ENCODE data around the gene CPE. TPM values are rescaled to one million over a fixed set of nuclear protein-coding genes. Genes with fewer than 3 reads are reported as not detected.

CPE gene
- total RNA-seq, 1 experiment from 2014 or later, result 29.3 TPM

- no peak for TF ChIP-seq REST (IDR thresholded peaks at IDR 0.05; ENCODE audit: low read depth)
Measured at GRCh38 chr4:165367040-165367439, 11.8 kb upstream of the CPE start (continued).

- POLR2A ChIA-PET, result no interaction called here
Measured at GRCh38 chr4:165368114-165368513, 10.7 kb upstream of the CPE start.

More at GRCh38 chr4:165368114-165368513, 10.7 kb upstream of the CPE start:
- Histone ChIP-seq H2AFZ (ENCODE audit: low read depth, low read length, poor library complexity, severe bottlenecking) (no peak overlapping the region), H3K9me3 (ENCODE audit: control insufficient read depth in 1 of 2, insufficient read depth in 1 of 2, low read depth in 1 of 2, low read length in 2 of 2) (no peaks in the 10 kb centered on the region), H3K27ac (ENCODE audit: low read depth, low read length) (no peak overlapping the region), H3K9me2 (ENCODE audit: insufficient read depth) (no peaks in the 10 kb centered on the region), H3K4me3 (replicated peaks in 1 of 2; ENCODE audit: low read depth in 1 of 2, low read length in 2 of 2) (no peak overlapping the region), H3K4me2 (ENCODE audit: low read length) (no peak overlapping the region), H3K36me3 (ENCODE audit: control insufficient read depth in 1 of 2, insufficient read depth in 2 of 2, low read length in 2 of 2) (no peaks in the 10 kb centered on the region), H3K79me2 (ENCODE audit: insufficient read depth, low read length) (no peaks in the 10 kb centered on the region), H4K20me1 (ENCODE audit: insufficient read depth) (no peaks in the 10 kb centered on the region), H3K9ac (ENCODE audit: low read length) (no peak overlapping the region), H3K4me1 (ENCODE audit: control insufficient read depth in 1 of 2, insufficient read depth in 2 of 2, low read length in 2 of 2) (no peaks in the 10 kb centered on the region), H3K27me3 (ENCODE audit: insufficient read depth, low read length) (no peaks in the 10 kb centered on the region)
- DNase-seq (ENCODE audit: low read depth, low spot score), result no peak
- ChIA-PET CTCF (no interaction called here), RAD21 (ENCODE audit: low non-redundant PET in 1 of 2, low total read pairs in 2 of 2, uncharacterized antibody in 2 of 2, unreplicated experiment in 2 of 2) (interaction anchor here in 1 of 2 experiments (0.6 kb wide), 1 partner anchor 11 kb away, joined by 3 read pairs; the partner anchor contains the start of gene CPE)
- BruUV-seq (replicated peaks), result no TSS peak
- no peak for ATAC-seq
- intact Hi-C loops (cut with micrococcal nuclease), result no loop called here
- TF ChIP-seq SP1 (IDR thresholded peaks at IDR 0.05; ENCODE audit: low read depth) (no peak), YY1 (IDR thresholded peaks at IDR 0.05; ENCODE audit: extremely low read depth, insufficient replicate concordance, low read depth, low read length) (no peak), EGR1 (IDR thresholded peaks at IDR 0.05; ENCODE audit: low read depth) (no peak), EZH2phosphoT487 (IDR thresholded peaks at IDR 0.05; ENCODE audit: borderline replicate concordance) (no peak), CEBPB (IDR thresholded peaks at IDR 0.05; ENCODE audit: low read depth) (no peak), RAD21 (IDR thresholded peaks at IDR 0.05; ENCODE audit: low read depth) (no peak), REST (IDR thresholded peaks at IDR 0.05; ENCODE audit: low read depth) (no peak), CBX3 (IDR thresholded peaks at IDR 0.05; ENCODE audit: low read depth) (no peak), TCF7L2 (IDR thresholded peaks at IDR 0.05; ENCODE audit: borderline replicate concordance, extremely low read depth, insufficient read depth, insufficient read length) (no peak), POLR2A (IDR thresholded peaks at IDR 0.05; ENCODE audit: borderline replicate concordance, extremely low read depth, insufficient read depth, insufficient read length) (no peak), FOSL1 (IDR thresholded peaks at IDR 0.05; ENCODE audit: low read depth) (no peak), MAX (IDR thresholded peaks at IDR 0.05) (no peak)

All from HCT116 (cell line).